GM12874 (cell line): ENCODE data around the gene PTPA.

Source experiments
- TF ChIP-seq, protein P1 (sequence below): IDR thresholded peaks from 2 replicates; pipeline ENCODE4 v1.5.1; 2011; ENCODE audit warnings: low read depth, mild to moderate bottlenecking, control low read depth, low read length, moderate library complexity; ENCODE audit not compliant: insufficient read depth

The PTPA gene

DNA sequence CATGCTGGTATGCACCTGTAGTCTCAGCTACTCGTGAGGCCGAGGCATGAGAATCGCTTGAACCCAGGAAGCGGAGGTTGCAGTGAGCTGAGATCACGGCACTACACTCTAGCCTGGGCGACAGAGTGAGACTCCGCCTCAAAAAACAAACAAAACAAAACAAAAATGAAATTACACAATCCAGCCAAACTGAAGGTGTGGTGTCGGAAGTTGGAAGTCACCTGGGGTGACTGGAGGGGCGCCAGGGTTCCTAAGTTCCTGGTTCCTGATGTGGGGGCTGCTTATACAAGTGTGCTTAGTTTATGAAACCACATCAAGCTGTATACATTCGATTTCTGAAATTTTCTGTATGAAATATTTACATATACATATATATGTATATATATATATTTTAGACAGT lies 34.0 kb upstream of the PTPA start:
- TF ChIP-seq, protein P1, sequence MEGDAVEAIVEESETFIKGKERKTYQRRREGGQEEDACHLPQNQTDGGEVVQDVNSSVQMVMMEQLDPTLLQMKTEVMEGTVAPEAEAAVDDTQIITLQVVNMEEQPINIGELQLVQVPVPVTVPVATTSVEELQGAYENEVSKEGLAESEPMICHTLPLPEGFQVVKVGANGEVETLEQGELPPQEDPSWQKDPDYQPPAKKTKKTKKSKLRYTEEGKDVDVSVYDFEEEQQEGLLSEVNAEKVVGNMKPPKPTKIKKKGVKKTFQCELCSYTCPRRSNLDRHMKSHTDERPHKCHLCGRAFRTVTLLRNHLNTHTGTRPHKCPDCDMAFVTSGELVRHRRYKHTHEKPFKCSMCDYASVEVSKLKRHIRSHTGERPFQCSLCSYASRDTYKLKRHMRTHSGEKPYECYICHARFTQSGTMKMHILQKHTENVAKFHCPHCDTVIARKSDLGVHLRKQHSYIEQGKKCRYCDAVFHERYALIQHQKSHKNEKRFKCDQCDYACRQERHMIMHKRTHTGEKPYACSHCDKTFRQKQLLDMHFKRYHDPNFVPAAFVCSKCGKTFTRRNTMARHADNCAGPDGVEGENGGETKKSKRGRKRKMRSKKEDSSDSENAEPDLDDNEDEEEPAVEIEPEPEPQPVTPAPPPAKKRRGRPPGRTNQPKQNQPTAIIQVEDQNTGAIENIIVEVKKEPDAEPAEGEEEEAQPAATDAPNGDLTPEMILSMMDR: no peak

DNA sequence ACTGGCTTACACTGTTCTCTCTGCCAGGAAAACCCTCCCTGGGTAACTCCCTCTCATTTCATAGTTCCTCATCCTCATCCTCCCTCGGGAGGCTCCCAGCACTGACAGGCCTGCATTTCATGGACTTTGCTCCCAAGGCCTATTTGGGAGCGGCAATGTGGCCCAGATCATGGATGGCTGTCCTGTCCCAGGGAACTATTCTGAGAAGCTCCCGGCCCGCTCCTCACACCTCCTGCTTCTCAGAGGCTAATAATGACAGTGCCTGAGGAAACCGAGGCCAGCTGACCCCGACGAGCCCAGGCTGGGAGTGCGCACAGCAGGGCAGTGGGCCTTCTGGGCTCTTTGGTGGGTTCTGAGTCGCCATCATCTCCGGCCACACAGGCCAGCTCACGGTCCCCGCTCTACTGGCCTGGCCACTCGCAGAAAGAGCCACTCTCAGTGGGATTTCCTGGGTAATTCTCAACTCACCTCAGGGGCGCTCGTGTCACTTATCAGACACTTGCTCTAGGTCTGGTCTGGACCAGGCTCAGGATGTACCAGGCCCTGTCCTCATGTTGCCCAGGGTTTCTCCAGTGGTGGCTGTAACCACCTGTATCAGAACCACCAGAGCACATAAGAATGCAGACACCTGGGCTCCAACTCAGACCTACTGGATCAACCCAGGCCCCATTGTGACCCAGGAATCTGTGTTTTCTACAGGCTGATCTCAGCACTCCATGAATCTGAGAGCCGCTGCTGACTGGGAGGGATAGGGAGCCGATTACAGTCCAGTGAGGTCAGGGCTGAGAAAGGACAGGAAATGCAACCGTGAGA lies 32.3 kb upstream of the PTPA start:
- TF ChIP-seq, protein P1: no peak

DNA sequence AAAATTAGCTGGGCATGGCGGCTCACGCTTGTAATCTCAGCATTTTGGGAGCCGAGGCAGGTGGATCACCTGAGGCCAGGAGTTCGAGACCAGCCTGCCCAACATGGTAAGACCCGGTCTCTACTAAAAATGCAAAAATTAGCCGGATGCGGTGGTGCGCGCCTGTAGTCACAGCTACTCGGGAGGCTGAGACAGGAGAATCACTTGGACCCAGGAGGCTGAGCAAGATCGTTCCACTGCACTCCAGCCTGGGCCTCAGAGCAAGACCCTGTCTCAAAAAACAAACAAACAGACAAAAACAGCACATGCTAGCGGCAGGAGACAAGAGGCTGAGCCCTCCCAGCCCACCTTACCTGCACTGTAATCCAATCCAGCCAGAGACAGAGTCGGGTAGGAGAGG lies 31.4 kb upstream of the PTPA start:
- TF ChIP-seq, protein P1: no peak

DNA sequence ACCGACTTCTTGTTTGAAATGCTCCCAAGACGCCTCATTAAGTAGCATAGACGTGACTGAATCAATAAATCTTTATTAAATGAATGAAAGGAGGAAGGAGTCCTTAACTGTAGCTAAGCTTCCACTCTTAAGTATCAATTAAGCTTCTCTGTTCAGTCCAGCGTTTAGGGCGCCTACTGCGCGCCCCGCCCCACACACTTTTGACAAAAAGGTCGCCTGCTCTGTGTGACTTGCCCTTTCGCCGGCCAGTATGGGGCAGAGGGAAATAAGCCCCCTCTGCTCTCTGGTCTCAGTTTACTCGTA lies 31.0 kb upstream of the PTPA start:
- TF ChIP-seq, protein P1: no peak

DNA sequence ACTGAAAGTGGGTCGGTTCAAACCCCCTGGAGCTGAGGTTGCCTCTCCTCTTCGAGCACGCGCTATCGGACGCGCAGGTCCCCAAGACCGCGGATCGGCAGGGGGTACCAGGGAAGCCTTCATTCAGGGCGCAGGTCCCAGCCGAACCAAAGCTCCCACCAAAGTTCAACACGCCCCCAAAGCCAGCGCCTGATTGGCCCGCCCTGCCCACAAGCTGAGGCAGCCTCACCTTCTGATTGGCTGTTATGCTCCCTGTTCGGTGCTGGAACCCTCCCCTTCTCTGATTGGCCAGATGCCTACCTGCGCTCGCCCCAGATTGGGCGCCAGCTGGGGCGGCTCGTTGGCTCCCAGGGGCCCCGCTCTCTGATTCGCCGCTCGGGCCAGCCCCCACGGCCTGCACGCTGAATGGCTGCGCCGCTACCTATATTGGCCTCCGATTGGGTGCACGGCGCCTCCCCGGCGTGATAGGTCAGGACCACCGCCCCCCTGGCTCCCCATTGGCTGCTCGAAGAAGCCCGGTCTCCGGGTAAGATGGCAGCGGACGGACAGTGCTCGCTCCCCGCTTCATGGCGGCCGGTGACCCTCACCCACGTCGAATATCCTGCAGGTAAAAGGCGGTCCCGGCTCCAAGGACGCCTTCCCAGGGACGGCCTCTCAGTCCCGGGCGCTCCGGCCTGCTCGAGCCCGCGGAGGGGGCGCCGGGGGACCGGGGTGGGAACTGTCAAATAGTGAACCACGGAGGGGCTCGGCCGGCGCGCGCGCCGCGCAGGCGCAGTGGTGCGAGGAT lies 30.4 kb upstream of the PTPA start, which contains the start of gene DOLPP1:
TSS of gene DOLPP1 (plus strand) at position 511 of the 787 bp plus-strand sequence. CDS start at position 532, 21 bp downstream.
- TF ChIP-seq, protein P1: no peak

DNA sequence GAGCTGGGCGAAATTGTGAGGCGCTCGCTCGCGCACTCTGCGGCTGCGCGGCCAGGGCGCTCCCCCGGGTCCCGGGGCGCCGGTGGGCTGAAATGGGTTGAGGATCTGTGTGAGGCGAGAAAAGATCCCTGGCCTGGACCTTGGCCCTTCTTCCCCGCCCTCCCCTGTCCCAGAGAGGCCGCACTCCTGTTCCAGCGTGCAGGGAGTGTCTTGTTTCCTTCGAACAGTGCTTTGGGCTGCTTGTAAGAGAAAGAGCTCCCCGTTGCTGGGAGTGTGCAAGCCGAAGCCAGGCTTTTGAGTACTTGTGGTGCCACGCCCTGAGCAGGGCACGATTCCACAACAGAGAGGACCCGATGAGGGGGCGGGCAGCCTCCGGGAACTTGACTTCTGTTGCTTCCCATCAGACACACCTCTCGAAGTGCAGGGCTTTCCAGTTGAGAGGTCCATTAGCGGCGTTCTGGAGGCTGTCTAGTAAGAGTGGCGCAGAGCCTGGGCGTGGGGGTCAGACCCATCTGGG lies 29.8 kb upstream of the PTPA start:
- TF ChIP-seq, protein P1: no peak

DNA sequence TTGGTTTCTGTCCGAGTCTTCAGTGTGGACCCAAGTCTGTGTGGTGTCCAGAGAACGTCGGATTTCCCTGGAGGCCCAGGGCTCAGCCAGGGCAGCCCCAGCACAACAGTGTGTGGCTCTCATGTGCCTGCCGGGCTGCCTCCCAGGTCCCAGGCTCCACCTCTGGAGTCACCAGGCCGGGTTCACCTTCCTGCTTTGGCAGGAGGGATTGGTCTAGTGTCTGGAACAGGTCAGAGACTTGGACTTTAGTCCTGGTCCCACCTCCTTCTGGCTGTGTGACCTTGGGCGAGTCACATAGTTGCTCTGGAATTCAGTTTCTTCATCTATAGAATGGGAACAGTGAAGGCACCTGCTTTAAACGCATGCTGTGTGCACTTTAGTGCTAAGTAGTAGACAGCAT lies 27.1 kb upstream of the PTPA start:
- TF ChIP-seq, protein P1: no peak
